Retinal pigment epithelial cell (primary cell): ENCODE results near the gene DCHS1.

Experiments
- DNase-seq: peaks from one replicate; pipeline ENCODE4 v3.0.0-alpha.2; 2010; ENCODE audit warnings: low read depth
- H3K4me3 ChIP-seq: 2 replicates; pipeline ENCODE4 v1.5.1; 2011; ENCODE audit warnings: mild to moderate bottlenecking, low read length, control low read depth, moderate library complexity
- CTCF ChIP-seq: conservative IDR thresholded peaks from 2 replicates; pipeline ENCODE4 v1.5.1; 2011; ENCODE audit warnings: low read depth, low read length, control low read depth, inconsistent platforms

The DCHS1 gene

GRCh38 chr11:6652182-6652581 lies 3.4 kb downstream of the DCHS1 start:
- DNase-seq = no peak
- no peak for TF ChIP-seq CTCF
- H3K4me3 ChIP-seq = no peak overlapping the region

DNA sequence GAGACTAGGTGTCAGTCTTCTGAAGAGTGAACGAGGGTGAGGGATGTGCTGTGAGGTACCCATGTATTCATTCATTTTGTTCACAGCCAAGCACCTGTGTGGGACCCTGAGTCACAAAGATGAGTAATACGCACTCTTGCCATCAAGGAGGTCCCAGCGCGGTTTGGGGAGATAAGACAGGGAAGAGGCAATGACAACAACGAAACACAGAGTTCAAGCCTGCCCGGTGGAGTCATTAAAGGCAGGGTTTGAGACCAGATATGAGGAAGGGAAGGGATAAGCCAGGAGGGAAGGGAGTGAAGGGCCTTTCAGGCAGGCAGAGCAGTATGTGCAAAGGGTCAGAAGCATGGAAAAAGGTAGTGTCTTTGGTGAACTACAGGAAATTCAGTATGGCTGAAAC lies 4.6 kb downstream of the DCHS1 start:
- no peak for DNase-seq
- TF ChIP-seq CTCF = no peak
- no peak overlapping the region for H3K4me3 ChIP-seq

GRCh38 chr11:6650104-6650503 lies 5.5 kb downstream of the DCHS1 start:
- TF ChIP-seq CTCF = no peak
- no peak overlapping the region for H3K4me3 ChIP-seq
- DNase-seq = no peak

- H3K4me3 ChIP-seq = no peak overlapping the region
- no peak for DNase-seq
- no peak for TF ChIP-seq CTCF
Measured at GRCh38 chr11:6648501-6648900, 7.1 kb downstream of the DCHS1 start.

DNA sequence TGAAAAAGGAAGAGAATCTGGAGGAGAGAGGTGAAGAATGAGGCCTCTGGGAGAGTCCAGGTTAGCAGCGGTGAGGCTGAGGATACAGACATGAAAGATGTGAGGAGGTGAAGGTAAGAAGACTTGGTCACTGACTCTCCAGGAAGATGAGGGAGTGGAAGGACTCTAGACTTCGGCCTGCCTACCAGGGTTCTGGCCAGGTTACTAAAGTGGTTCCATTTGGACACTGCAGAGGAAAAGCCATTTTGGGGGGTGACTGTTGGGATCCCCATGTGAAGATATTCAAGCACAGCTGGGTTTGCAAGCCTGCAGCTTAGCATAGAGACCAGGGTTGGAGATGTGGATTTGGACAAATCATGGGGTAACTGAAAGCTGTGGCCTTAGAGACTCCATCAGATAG lies 7.8 kb downstream of the DCHS1 start:
- DNase-seq = no peak
- no peak for TF ChIP-seq CTCF
- no peak overlapping the region for H3K4me3 ChIP-seq

GRCh38 chr11:6646918-6647679 lies 8.5 kb downstream of the DCHS1 start:
- TF ChIP-seq CTCF = no peak
- no peak overlapping the region for H3K4me3 ChIP-seq
- DNase-seq = no peak

GRCh38 chr11:6646576-6646917 lies 9.1 kb downstream of the DCHS1 start:
- no peak for DNase-seq
- no peak for TF ChIP-seq CTCF
- no peak overlapping the region for H3K4me3 ChIP-seq
